HG02943 (cell line): Measurements from ENCODE around the gene GPR107.

Source experiments
- ATAC-seq: cut with Tn5 transposase; IDR thresholded peaks from one replicate; pipeline ENCODE4 v1.9.1; 2021; ENCODE audit warnings: mild to moderate bottlenecking, low read depth, moderate library complexity; ENCODE audit not compliant: unreplicated experiment

Gene GPR107

DNA sequence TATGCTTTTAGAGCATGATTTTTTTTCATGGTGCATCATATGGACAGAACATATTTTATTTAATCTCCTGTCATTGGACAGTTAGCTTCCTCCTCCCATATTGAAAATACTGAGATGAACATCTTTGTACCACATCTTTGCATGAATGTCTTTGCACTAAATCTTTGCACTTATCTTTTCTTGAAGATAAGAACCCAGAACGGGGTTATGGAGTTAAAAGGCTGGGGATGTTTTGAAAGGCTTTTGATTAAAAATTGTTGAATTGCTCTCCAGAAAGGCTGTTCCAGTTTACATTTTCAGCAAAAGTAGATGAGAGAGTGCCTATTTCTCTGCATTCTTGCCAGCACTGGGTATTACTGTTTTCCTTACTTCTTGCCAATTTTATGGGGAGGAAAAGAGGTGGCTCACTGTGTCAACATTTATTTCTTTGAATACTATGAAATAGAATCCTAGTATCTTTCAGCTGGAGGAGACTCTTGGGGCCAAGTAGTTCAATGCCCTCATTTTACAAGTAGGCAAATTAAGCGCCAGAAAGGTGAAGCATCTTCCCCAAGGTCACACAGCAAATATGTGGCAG lies 125.7 kb downstream of the GPR107 start:
- no peak for ATAC-seq

DNA sequence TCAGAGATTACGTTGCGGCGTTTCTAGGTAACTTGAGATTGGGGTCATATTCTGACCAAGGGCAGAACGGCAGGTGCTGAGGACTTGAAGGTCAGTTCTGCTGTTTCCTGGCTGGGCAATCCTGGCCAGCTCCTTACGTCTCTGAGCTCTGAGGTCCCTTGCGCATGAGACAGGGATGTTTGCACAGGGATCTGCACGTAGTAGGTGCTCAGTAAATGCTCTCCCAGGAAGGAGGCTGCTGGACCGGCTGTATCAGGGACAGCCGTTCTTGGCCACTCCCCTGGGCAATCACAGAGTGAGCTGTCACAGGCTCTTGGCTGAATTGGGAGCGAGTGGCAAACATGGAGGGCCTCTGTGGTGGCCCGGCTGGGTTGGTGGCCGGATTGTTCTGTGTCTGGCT lies 126.8 kb downstream of the GPR107 start:
- no peak for ATAC-seq

DNA sequence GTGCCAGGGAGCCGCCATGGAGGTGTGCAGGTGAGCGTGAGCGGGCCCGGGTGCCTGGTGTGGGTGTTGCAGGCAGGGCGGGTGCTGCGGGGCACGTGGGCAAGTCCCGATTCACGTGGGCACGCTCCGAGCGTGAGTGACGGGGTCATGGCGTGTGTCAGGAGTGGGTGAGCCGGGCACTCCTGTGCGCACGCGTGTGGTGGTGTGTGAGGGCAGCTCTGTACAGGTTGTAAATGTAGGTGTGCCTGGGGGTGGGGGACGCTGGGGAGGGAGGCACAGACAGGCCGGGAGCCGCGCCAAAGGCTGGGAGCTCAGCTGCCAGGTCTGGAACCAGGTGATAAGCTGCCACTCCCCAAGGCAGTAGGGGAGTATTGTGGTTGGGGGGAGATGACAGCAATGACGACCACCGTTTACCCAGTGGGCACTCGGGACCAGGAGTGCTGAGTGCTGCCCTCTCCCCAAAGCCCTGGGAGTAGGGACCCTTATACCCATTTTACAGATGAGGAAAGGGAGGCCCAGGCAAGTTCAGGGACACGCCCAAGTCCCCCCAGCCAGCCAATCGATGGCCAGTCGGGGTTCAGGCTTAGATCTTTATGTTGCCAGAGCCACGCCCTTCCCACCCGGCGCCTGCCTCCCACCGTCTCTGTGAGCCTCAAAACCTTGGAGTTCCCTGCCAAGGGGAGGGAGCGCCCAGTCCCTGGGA lies 128.1 kb downstream of the GPR107 start:
- ATAC-seq, result no peak

DNA sequence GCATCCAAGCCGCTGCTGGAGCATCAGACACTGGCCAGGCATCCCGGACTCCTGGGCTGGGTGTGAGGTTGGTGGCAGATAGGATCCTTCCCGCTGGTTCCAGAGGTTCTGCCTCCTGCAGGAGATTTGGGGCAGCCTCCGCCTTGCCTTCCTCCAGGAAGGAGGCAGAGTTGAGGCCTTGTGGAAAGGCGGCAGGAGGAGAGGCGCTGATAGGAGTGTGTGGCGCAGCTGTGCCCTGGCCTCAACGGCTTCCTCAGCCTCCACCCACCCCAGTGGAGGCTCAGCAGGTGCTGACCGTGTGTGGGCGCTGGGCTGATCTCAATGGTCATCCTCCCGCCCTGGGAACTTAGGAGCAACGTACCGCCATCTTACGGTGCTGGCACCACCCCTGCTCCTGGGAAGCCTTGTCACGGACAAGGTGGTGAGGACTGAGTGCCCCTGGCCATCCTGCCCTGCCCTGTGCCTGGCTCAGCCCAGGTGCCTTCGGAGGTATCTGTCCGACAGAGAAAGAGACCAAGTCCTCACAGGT lies 128.7 kb downstream of the GPR107 start:
- no peak for ATAC-seq

DNA sequence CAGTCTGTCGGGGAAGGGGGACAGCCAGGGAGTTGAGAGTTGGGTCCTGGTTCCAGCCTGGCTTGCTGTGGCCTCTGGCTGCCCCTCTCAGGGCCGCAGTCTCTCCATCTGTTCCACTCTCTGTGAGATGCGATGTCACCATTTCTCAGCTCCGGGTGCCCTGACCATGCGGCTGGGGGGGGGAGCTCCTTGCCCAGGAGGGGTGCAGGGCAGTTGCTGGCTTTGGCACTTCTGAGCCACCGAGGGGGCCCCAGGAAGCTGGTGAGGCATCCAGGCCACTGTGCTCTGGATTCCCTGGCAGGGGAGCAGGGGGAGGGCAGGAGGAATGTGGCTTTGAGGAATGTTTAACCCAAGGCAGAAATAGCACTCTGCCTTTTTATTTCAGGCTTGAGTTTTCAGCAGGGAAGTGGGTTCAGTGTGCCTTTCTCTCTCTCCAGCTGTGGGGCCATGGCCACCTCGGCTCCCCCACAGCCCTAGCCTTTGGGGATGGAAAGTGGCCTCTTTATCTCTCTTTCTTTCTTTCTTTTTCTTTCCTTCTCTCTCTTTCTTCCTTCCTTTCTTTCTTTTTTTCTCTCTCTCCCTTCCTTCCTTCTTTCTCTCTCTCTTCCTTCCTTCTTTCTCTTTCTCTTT lies 129.5 kb downstream of the GPR107 start:
- no peak for ATAC-seq

DNA sequence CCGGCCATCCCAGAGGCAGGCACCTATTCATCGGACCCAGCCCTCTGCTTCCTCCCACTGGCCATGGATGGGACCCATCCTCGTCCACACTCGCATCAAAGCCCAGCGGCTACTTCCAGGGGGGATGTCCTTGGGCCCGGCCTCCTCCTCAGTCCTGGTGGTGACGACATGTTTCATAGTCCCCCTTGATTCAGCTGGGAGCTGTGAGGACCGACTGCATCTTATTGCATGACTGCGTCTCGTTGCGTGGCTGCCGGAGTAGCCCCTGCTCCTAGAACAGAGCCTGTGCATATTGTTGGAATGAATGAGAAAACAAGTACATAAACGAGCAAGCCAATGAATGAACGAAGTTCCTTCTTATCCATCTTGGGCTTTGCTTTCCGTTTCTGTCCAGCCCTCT lies 131.3 kb downstream of the GPR107 start:
- no peak for ATAC-seq

DNA sequence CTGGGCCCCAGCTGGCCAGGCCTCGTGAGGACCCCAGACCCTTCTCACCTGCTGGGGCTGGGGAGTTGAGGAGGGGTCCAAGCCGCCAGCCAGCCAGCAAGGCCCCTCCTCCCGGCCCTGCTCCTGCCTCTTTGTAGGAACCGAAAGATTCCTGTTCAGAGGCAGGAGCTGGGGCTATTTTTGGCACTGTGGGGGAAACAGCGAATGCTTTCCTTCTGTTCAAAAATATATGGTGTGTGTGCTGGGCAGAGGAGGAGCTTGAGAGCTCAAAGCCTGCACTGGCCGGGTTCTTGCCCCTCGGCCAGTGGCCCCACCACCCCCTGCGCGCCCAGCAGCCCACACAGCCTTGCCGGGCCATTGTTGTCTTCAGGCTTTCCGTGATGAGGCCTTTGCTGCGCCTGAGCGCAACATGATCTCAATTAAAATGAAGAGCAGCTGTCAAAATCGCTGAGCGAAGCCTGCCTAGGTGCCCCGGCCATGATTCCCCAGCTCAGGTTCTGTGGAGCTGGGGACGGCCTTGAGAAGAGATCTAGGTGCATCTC lies 131.9 kb downstream of the GPR107 start:
- no peak for ATAC-seq

DNA sequence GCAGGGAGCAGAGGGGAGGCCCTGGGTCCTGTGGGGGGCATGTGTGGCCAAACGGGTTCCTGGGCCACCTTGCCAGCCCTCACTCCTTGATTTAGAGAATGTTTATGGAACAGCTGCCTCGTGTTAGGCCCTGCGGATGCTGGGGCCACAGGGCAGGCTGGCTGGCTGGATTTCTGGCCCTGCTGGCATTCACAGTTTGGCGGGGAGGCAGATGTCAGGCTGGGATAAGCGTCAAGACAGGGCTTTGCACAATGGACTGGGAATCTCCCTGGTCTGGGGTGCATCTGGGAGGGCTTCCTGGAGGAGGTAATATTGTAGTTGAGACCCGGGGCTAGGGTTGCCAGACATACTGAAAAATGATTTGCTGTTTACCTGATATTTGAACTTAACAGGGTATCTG lies 132.3 kb downstream of the GPR107 start:
- ATAC-seq, result no peak

DNA sequence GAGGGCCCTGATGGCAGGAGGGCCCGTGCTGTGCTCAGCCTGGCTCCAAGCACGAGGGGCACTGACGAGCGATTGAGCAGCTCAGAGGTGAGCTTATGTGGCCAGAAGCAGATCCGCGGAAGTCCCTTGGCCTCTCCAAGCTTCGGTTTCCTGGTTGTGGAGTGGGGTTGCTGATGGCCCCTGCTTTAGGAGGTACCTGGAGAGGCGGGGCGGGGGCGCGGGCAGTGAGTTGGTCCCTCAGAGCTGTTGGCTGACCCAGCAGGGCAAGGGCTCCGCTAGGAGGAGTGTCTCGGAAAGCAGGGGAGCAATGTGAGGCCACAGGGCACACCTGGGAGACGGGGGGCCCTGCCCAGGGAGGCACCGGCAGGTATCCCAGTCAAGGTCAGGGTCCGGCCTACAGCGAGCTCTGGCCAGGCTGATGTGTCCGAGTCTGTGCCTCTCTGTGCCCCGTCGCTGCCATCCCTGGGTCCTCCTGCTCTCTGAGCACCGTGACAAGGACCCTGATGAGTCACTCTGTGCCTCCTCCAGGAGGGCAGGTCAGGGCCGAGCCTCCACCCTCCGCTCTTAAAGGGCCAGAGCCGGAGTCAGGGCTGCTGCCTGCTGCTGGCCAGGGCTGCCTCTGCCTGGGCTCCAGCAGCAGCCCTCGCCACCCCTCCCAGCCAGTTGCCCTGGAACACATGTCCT lies 133.3 kb downstream of the GPR107 start:
- no peak for ATAC-seq

DNA sequence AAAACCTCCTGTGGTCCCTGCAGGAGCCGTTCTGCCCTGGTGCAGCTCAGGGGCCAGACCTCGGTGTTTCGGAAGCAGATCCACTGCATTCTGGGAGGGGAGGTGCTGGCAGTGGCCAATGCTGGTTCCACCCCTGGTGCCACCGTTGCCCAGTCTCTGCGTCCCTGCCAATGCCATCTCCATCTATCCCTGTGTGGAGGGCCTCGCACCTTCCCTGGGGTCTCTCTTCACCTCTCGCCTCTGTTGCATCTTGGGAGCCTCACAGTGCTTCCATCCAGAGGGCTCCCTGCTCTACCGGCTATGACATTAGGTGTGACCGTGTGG lies 133.8 kb downstream of the GPR107 start:
- no peak for ATAC-seq

DNA sequence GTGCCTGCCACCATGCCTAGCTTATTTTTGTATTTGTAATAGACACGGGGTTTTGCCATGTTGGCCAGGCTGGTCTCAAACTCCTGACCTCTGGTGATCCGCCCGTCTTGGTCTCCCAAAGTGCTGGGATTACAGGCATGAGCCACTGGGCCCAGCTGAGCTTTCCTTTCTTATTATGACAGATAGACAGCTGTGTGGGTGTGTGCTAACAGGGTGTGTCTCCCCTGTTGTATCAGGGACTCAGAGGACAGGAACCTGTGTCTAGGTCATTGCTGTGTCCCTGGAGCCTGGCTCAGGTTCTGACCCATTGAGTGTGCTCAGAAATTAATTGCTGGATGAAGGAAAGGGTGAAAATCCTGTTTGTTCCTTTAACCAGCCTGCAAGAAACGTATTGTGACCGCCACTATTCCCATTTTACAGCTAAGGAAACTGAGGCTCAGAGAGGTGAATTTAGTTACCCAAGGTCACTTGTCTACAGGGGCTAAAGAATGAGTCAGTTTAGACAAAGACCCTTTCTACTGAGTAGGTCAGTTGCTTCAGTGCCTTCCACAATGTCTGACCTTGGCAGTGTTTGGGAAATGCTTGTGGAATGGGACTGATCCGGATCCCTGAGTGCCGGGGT lies 135.3 kb downstream of the GPR107 start:
- ATAC-seq, result no peak
